Measurements from ENCODE around the gene PPBP.
"Not testable (repeated sequence)": the region's sequence is repeated elsewhere in the genome, so short reads cannot be mapped to it uniquely, and the experiment has no call there.

PPBP gene

DNA sequence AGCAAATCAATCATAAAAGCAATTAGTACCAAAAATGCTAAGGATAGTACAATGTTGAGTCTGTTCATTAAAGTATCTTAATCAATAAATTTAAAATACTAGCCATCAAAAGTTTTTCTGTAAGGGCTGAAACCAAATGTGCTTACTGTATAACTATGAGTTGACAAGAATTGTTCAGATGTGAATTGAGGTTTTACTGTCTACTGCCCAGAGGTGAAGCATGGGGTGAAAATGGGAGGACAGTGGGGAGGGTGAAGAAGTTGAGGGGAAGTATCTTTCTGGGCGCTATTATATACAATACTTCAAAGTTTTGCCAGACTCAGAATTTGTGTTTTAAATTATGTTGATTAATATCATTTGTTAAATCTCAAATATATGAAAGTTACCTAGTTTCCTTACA, 4.1 kb upstream of the PPBP start:
- DNase-seq (ENCODE audit: low spot score) = no peak

- no peak for DNase-seq (ENCODE audit: low spot score)
Measured at GRCh38 chr4:73991742-73992000, 3.7 kb upstream of the PPBP start.

- no peak for DNase-seq (ENCODE audit: low spot score)
Measured at GRCh38 chr4:73990988-73991741, 3.2 kb upstream of the PPBP start.

GRCh38 chr4:73989928-73990327, 1.9 kb upstream of the PPBP start:
- no peak for DNase-seq (ENCODE audit: low spot score)

GRCh38 chr4:73989031-73989430, 1.0 kb upstream of the PPBP start:
- no peak for DNase-seq (ENCODE audit: low spot score)

DNA sequence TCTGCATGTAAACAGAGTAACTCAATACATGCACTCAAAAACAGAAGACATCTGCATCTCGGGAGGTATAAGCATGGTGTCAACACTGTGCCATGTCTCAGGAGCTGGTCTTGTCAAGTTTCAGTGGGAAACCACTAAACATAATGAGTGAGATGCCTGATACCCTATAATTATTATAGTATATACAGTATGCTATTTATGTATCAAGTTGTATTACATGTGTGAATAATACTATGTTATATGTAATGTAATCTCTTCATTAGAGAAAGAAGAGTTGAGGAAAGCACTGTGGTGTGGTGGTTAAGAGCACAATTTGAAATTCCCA, 2.5 kb downstream of the PPBP start:
- DNase-seq (ENCODE audit: low spot score) = no peak

- no peak for DNase-seq (ENCODE audit: low spot score)
Measured at GRCh38 chr4:73984736-73985527, 3.1 kb downstream of the PPBP start.

- not testable (repeated sequence) for DNase-seq (ENCODE audit: low spot score)
Measured at GRCh38 chr4:73981175-73981574, 6.8 kb downstream of the PPBP start.

DNA sequence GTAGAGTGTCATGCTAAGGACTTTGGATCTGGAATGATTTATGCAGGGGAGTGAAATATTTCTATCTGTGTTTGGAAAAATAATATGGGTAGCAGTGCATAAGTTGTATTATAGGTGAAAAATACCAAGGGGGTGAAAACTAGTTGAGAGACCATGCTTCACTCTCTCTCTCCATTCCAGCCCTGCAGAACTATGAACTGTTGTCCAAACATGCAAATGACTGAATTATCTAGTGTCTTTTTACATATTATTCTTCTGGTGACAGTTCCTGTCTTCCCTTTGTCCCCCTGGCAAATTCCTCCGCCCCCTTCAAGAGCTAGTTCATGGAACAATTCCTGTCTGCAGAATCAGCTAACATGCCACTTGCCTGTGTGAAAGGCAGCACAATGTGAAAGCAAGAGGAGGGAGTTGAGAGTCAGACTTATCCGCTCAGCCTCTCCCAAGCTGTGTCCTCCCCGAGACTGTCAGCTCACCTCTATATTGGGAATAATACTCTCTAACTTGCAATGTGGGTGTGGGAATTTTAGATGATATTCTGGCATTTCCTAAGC, 8.5 kb downstream of the PPBP start:
- DNase-seq (ENCODE audit: low spot score) = no peak

- DNase-seq (ENCODE audit: low spot score) = peak; percentile 32
Measured at GRCh38 chr4:73978886-73979285, 9.1 kb downstream of the PPBP start.

- DNase-seq (ENCODE audit: low spot score) = peak; percentile 35
Measured at GRCh38 chr4:73976716-73977115, 11.3 kb downstream of the PPBP start.

DNA sequence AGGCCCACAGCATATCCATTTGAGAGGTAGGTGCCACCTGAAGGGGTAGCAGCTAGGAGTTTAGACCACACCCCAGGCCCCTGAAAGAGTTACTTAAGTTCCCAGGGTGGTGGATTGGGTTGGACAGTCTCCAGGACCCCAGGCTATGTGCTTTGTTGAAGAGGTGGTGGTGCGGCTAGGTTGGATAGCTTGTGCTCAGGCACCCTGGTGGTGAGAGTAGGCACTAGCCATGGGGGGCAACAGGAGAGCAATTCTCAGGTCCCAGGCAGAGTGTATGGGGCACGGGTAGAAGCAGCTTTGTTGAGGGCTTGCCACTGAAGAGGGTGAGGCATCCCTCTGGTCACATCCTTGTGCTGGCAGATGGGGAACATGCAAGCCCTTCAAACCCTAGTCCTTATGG, 11.8 kb downstream of the PPBP start:
- no peak for DNase-seq (ENCODE audit: low spot score)

DNA sequence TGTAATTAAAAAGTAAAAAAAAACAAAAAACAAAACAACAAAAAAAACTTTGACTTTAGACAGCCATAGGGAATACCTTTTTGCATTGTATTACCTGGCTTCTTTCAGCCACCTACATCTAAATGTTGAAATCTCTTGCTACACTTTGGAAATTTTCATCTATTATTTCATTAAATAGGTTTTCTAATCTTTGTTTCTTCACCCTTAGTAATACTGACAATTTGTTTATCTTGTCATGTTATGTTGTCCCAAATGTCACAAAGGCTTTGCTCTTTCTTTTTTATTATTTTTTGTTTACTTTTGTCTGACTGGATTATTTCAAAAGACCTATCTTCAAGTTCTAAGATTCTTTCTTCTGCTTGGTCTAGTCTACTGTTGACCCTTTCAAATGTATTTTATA, 13.6 kb downstream of the PPBP start:
- no peak for DNase-seq (ENCODE audit: low spot score)

DNA sequence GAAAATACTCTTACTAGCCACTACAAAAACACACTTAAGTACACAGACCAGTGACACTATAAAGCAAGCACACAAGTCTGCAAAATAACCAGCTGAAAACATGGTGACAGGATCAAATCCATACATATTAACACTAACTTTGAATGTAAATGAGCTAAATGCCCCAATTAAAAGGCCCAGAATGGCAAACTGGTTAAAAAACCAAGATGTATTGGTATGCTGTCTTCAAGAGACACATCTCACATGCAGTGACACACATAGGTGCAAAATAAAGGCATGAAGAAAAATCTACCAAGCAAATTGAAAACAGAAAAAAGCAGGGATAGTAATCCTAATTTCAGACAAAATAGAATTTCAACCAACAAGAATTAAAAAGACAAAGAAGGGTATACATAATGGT, 17.0 kb downstream of the PPBP start:
- no peak for DNase-seq (ENCODE audit: low spot score)

DNA sequence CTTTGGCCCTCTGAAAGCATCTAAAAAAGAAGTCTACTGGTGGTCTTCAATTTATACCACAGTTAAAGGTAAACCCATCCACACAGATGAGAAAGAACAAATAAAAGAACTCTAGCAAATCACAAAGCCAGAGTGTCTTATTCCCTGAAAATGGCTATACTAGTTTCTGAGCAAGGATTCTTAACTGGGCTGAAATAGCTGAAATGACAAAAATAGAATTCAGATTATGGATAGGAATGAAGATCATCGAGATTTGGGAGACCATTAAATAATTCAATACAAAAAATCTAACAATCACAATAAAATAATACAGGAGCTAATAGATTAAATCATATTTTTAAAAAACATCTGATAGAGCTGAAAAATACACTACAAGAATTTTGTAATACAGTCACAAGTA, 18.0 kb downstream of the PPBP start:
- DNase-seq (ENCODE audit: low spot score) = no peak

DNA sequence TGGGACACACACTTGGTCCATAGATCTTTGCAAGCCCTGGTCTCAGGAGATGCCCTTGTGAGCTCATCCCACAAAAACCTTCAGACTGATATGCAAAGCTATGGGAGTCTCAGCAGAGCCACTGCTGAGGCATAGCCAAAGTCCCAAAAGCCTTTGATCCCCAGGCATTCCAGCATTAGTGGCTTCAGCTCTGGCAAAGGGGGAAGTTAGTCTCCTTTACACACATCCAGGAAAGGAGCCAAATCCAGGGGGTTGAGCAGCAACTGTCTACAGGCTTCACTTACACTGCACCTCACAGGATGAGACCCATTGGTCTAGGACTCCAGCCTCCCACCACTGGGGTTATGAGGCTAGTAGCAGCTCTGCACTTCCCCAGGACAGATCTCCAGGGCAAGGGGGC, 20.1 kb downstream of the PPBP start:
- DNase-seq (ENCODE audit: low spot score) = no peak

DNA sequence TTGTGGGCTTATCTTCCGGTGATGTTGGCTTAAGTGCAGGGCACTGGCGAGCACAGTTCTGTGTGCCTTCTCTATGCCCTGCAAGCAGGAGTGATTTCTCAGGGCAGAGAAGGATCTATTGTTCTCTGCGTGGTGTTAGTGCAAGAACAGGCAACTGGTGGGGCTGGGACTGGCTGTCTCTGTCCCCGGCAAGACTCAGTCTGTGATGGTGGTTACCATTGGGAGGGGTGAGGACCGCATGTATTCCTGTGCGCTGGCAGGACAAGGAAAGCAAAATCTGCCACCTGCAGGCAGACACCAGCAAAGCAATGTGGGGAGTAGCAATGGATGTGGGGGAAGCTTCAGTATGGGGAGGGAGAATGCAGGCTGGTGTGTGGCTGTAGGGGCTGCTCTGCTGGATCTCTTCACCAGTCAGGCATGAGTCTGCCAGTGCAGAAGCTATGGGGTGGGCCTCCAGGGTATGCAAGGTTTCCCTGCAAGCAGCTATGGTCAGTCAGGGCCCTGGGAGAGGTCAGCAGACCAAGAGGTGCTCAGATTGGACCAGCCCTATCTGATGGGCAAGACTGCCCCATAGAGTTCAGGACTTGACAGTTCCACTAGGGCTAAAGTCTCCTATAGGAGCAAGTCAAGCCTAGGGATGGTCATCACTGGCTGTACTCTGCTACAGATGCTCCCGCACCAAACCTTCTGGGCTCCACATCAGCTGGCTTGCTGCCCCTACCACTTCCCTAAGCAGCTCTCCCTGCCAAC, 23.0 kb downstream of the PPBP start:
- DNase-seq (ENCODE audit: low spot score) = peak; percentile 22

GRCh38 chr4:73962724-73963123, 25.3 kb downstream of the PPBP start:
- no peak for DNase-seq (ENCODE audit: low spot score)

DNA sequence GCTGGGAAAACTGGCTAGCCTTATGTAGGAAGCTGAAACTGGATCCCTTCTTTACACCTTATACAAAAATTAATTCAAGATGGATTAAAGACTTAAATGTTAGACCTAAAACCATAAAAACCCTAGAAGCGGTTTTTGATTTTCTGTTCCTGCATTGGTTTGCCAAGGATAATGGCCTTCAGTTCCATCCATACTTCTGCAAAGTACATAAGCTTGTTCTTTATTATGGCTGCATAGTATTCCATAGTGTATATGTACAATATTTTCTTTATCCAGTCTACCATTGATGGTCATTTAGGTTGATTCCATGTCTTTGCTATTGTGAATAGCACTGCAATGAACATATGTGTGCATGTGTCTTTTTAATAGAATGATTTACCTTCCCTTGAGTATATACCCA, 28.9 kb downstream of the PPBP start:
- not testable (repeated sequence) for DNase-seq (ENCODE audit: low spot score)

GRCh38 chr4:73952352-73952751, 35.6 kb downstream of the PPBP start:
- DNase-seq (ENCODE audit: low spot score) = no peak

GRCh38 chr4:73950376-73950920, 37.5 kb downstream of the PPBP start:
- DNase-seq (ENCODE audit: low spot score) = not testable (repeated sequence)

DNA sequence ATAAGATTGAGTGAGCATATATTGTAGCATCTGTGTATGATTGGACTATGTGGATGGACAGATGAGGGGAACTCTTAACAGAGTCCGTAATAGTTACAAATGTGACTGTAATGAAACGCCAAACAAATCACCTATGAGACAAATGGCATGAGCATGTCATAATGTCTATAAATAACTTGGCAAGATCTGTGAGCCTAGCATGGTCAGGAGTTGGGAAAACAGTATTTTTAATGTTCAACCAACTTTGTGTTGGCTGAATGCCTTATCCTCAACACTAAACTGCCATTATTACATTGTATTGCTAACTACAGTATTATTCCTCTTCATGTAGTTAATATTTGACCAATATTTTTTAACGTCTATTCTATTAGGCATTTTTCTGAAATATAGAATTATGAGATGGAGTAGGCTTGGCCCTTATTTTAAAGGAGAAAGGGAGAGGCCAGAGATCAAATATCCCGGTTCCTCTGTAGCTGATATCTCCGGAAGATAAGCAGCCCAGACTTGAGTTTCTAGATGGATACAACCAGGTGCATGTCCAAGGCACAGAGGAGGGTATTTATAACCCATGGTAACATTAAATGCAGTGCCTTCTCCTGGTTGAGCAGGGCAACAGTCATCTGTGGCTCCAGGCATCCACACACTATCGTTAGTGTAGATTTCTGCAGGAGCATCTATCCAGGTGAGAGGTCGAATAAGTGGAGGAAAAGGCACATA, 38.8 kb downstream of the PPBP start:
- DNase-seq (ENCODE audit: low spot score) = no peak

Measured in AG20443 (cell line).